Calu3 (cell line): ENCODE data around the gene NHERF1. TPM values are rescaled to one million over a fixed set of nuclear protein-coding genes. Genes with fewer than 3 reads are reported as not detected.

Source experiments
- BruUV-seq: library from RNA; stranded (reverse); fragments of 400-500 nt; replicated peaks from 2 replicates; lab custom pipeline; 2021; lab: Mats Ljungman, UMichigan
- CTCF ChIA-PET: fragments of 300-600 bp; sonication (Branson Sonifier 250); formaldehyde crosslinking; loops from one replicate; lab custom pipeline; 2022; ENCODE audit warnings: antibody characterized with exemption; lab: Charles Lee
- DNase-seq: peaks from one replicate; pipeline ENCODE4 v3.0.0; 2022
- H3K27ac Mint-ChIP-seq: one replicate; pipeline ENCODE4 v1.8.0; 2022; ENCODE audit warnings: mixed read lengths; ENCODE audit not compliant: unreplicated experiment
- H3K27me3 Mint-ChIP-seq: one replicate; pipeline ENCODE4 v1.8.0; 2022; ENCODE audit warnings: mixed read lengths; ENCODE audit not compliant: unreplicated experiment
- H3K36me3 Mint-ChIP-seq: one replicate; pipeline ENCODE4 v1.8.0; 2022; ENCODE audit warnings: mild to moderate bottlenecking, moderate library complexity, mixed read lengths; ENCODE audit not compliant: insufficient read depth, unreplicated experiment
- H3K4me1 Mint-ChIP-seq: one replicate; pipeline ENCODE4 v1.8.0; 2022; ENCODE audit warnings: mild to moderate bottlenecking, low read depth, mixed read lengths; ENCODE audit not compliant: unreplicated experiment
- H3K4me3 Mint-ChIP-seq: one replicate; pipeline ENCODE4 v1.8.0; 2022; ENCODE audit warnings: mild to moderate bottlenecking, low read depth, moderate library complexity, mixed read lengths; ENCODE audit not compliant: unreplicated experiment
- H3K9me3 Mint-ChIP-seq: one replicate; pipeline ENCODE4 v1.8.0; 2022; ENCODE audit warnings: low read depth, mixed read lengths; ENCODE audit not compliant: unreplicated experiment
- intact Hi-C: fragments of 100-400 bp; cut with micrococcal nuclease; formaldehyde crosslinking; loops from one replicate; pipeline ENCODE4 v1.10.0; 2022; ENCODE audit not compliant: unreplicated experiment
- total RNA-seq: library from RNA; stranded (reverse); gene quantifications from 2 replicates; pipeline ENCODE4 v1.2.3, GENCODE V29; 2022
- TF ChIP-seq, protein P1 (sequence below): fragments of 200-600 bp; IDR thresholded peaks from one replicate; pipeline ENCODE4 v1.8.0; 2022; ENCODE audit warnings: antibody characterized with exemption; ENCODE audit not compliant: unreplicated experiment

The NHERF1 gene
- total RNA-seq, 1 experiment from 2014 or later: 114 TPM

GRCh38 chr17:74782571-74782970 is 34.1 kb downstream of the NHERF1 start:
- DNase-seq: no peak
- H3K27ac Mint-ChIP-seq: no peak overlapping the region
- H3K4me1 Mint-ChIP-seq: peaks cover under 1% of the 10 kb centered on the region

DNA sequence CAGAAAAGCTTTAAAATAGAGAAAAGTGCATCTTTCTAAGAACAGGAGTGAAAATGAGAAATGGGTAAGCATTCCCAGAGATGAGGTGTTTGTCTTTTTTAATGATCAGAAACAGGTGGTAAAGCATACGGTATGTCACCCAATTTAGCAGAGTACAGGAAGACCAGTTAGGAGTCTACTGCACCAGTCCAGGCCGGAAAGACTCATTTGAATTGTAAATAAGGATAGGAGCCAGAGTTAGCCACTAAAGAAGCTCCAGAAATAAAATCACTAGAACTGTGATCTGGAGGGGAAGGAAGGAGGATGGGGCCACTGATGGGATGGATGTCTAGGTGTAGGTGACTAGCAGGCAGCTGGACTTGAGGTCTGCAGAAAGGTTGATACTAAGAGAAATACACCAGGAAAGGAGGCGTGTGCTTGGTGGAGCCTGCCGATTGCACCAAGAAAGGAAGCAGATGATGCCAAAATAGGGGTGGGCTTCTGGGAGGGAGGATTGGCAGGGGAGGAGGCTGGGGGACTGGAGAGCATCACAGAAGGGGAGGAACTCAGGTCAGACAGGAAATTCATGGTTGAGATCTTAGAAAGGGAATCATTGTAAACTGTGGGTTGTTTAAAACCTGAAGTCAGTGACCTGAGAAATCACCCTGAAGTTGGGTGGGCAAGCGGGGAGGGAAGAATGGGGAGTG is 35.8 kb downstream of the NHERF1 start:
- no peak overlapping the region for H3K4me3 Mint-ChIP-seq
- no peaks in the 10 kb centered on the region for H3K36me3 Mint-ChIP-seq
- CTCF ChIA-PET: interaction anchor here (0.7 kb wide), 1 partner anchor 48 kb away, joined by 3 read pairs; no protein-coding TSS in a partner anchor
- H3K27ac Mint-ChIP-seq: no peak overlapping the region
- H3K9me3 Mint-ChIP-seq: no peaks in the 10 kb centered on the region
- TF ChIP-seq, protein P1, sequence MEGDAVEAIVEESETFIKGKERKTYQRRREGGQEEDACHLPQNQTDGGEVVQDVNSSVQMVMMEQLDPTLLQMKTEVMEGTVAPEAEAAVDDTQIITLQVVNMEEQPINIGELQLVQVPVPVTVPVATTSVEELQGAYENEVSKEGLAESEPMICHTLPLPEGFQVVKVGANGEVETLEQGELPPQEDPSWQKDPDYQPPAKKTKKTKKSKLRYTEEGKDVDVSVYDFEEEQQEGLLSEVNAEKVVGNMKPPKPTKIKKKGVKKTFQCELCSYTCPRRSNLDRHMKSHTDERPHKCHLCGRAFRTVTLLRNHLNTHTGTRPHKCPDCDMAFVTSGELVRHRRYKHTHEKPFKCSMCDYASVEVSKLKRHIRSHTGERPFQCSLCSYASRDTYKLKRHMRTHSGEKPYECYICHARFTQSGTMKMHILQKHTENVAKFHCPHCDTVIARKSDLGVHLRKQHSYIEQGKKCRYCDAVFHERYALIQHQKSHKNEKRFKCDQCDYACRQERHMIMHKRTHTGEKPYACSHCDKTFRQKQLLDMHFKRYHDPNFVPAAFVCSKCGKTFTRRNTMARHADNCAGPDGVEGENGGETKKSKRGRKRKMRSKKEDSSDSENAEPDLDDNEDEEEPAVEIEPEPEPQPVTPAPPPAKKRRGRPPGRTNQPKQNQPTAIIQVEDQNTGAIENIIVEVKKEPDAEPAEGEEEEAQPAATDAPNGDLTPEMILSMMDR: no peak
- H3K4me1 Mint-ChIP-seq: no peaks in the 10 kb centered on the region
- no TSS peak for BruUV-seq
- DNase-seq: no peak
- intact Hi-C loops: loop anchor here (5.0 kb wide), 1 partner anchor 37 kb away; the partner anchor contains the start of gene NHERF1
- H3K27me3 Mint-ChIP-seq: no peaks in the 10 kb centered on the region

More at GRCh38 chr17:74782571-74782970, 34.1 kb downstream of the NHERF1 start:
- no peak overlapping the region for H3K4me3 Mint-ChIP-seq
- BruUV-seq: no TSS peak
- H3K9me3 Mint-ChIP-seq: no peaks in the 10 kb centered on the region
- no peaks in the 10 kb centered on the region for H3K27me3 Mint-ChIP-seq
- intact Hi-C loops: loop anchor here (5.0 kb wide), 1 partner anchor 35 kb away; the partner anchor contains the start of gene NHERF1
- TF ChIP-seq, protein P1: no peak
- no peaks in the 10 kb centered on the region for H3K36me3 Mint-ChIP-seq
- CTCF ChIA-PET: interaction anchor here (0.6 kb wide), 1 partner anchor 781 kb away, joined by 3 read pairs; no protein-coding TSS in a partner anchor

DNA sequence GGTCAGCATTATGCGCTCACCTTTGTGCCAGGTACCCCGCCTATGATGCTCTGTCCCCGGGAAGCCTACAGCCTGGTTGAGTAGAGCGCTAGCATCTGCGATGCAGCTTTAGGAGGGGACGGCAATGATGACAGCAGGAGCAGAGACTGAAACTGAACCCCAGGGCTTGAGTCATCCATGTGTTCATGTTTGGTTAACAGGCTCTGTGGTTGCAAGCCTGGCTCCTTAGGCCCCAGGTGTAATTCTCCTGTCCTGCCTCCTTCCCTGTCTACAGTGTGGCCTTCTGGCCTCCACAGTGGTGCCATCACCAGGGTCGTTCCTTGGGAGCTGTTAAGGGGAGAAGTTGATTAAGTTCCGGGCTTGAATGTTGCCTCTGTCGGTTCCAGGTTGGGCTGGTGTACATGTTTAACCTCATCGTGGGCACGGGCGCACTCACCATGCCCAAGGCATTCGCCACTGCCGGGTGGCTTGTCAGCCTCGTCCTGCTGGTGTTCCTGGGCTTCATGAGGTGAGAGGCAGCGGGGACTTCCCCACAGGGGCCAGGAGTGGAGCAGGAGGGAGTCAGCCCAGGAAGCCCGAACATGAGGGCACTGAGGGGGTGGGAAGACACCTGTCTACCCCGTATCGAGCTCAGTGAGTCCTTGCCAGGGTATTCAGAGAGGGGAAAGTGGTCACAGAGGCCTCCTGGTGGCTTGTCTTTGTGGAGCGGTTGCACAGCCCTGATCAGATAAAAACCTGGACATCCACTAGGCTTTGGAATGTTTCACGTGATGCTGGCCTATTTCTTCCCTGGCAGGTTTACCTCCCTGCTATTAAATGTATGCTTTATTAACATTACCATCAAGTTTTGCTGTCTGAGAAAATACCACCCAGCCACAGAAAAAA is 36.9 kb downstream of the NHERF1 start:
- no peaks in the 10 kb centered on the region for H3K36me3 Mint-ChIP-seq
- no peaks in the 10 kb centered on the region for H3K27me3 Mint-ChIP-seq
- intact Hi-C loops: no loop called here
- H3K4me3 Mint-ChIP-seq: no peak overlapping the region
- CTCF ChIA-PET: no interaction called here
- no TSS peak for BruUV-seq
- H3K27ac Mint-ChIP-seq: no peak overlapping the region
- TF ChIP-seq, protein P1: no peak
- DNase-seq: no peak
- H3K4me1 Mint-ChIP-seq: no peaks in the 10 kb centered on the region
- H3K9me3 Mint-ChIP-seq: no peaks in the 10 kb centered on the region

DNA sequence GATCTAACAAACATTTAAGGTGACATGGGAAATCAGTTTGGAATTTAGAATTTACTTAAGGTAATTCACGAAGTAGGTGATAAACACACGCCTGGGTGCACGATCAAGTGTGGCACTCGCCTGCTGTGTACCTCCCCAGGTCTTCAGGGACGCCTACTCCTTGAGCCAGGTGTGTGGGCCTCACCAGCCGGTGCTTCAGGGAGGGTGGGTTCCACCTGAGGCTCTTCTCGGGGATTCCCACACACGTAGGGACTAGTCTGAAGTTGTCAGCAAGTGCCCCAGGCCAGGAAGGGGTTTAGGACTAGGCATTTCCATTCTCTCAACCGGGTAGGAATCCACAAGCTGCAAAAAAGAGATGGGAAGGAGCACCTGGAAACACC is 37.5 kb downstream of the NHERF1 start:
- BruUV-seq: no TSS peak
- H3K9me3 Mint-ChIP-seq: no peaks in the 10 kb centered on the region
- intact Hi-C loops: no loop called here
- no peaks in the 10 kb centered on the region for H3K36me3 Mint-ChIP-seq
- H3K4me1 Mint-ChIP-seq: no peaks in the 10 kb centered on the region
- DNase-seq: no peak
- H3K27me3 Mint-ChIP-seq: no peaks in the 10 kb centered on the region
- no peak overlapping the region for H3K27ac Mint-ChIP-seq
- CTCF ChIA-PET: no interaction called here
- H3K4me3 Mint-ChIP-seq: no peak overlapping the region
- TF ChIP-seq, protein P1: no peak
